Dermis blood vessel endothelial cell (primary cell): ENCODE results near the gene VSTM2B. TPM values are rescaled to one million over a fixed set of nuclear protein-coding genes. Genes with fewer than 3 reads are reported as not detected.

Source experiments
- DNase-seq: peaks from one replicate; pipeline ENCODE4 v3.0.0; 2010
- total RNA-seq: library from RNA; depleted of rRNA; stranded (reverse); fragments of >200 nt; gene quantifications from 2 replicates; pipeline ENCODE4 v1.2.3, GENCODE V29; 2014

VSTM2B gene
- total RNA-seq, 1 donor from 2014 or later: not detected

DNA sequence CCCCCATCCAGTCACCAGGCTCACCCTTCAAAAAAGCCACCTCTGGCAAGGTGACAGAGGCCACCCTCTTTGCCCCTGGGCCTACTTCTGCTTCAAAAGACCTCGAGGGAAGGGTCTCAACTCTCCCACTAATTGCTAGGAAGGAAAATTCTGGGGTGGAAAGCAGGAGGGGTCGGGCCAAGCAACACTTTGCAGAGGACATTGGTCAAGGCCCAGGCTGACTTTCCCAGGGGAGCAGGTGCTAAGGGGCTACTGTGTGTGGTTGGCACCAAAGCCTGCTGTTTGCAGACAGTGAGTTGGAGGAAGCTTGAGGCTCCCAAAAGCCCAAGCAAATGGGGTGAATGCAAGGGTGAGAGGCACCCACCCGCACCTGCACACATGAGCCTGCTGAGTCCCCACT is 28.6 kb upstream of the VSTM2B start:
- DNase-seq: no peak

DNA sequence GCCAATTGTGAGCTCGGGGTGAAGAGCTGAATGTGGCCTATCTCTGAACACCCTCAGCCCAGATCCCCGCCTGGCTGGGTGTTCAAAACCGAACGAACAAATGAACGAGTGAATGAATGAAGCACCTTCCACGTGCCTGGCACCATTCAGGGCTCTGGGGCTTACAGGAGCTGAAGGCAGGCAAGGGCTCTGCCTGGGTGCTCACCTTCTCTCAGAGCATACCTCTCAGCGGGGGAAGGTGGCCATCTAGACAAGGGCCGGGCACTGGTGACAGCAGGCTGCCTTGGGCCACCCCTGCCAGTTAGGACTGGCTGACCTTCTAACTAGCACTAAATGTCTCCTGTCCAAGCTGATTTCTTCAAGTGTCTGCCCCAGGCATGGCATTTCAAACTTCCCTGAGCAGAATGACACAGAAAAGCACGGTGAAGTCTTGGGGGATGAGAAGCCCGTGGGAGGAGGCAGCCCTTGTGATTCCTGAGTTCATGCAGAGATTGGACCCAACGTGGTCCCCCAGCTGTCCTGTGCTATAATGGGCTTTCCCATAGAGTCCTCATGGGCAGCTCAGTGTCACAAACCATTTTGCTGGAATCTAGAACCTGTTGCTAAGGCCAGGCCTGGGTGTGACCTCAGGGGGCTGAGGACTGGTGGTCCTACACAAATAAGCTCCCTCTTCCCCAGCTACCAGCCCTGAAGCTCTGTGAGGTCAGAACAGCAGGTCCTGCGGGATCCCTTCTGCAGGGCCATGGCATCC is 27.9 kb upstream of the VSTM2B start:
- no peak for DNase-seq

DNA sequence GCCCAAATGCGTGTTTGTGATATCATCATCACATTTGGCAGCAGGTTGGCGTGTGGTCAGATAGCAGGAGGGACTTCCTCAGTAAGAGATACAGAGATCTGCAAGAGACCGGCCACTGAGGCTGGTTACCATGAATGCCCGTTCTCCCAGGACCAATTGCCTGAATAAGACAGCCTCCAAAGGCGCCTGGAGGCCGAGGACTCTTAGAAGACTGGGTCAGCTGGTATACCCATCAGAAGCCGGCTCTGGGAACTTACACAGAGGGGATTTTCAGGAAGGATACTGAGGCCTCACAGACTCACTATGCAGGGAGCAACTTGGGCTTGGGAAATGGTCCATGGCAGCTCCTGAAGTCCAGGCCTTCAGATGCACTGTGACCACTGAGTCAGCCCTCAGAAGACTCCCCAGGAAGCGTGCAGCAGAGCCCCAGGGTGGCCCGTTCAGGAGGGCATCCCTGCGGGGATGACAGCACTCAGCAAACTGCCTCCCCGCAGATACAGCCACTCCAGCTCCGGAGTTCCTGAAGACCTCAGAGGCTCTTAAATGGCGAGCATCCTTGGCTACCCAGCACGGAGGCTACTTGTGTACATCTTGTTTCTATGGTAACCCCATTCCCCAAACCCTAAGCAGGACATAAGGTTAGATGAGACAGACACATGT is 26.4 kb upstream of the VSTM2B start:
- DNase-seq: no peak

DNA sequence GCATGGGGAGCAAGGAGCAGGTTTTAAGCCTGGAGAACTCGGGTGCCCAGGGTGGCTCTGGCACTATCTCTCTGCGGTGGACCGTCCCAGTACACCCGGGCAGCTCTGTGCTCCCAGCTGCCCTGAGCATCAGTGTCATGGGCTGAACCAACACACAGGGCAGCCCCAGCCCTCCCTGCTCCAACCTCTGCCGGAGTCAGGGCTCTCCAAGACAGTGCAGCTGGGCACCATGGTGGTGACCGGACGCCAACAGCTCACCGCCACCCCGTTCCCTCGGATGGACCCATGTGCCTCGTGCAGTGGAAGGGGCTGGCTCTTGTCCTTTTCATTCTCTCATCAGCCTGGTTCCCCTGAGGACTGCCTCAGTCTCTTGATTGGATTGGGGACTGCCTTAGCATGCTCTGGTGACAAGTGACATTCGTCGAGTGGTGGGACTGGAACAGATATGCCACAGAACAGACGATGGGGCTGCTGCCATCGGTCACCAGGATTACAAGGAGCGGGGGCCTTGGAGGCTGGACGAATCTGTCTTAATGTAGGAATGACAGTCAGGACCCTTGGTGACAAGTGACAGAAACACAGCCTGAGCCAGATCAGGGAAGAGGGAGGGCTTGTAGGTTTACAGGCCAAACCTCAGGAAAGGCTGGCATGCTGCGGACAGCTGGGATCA is 25.7 kb upstream of the VSTM2B start:
- no peak for DNase-seq

DNA sequence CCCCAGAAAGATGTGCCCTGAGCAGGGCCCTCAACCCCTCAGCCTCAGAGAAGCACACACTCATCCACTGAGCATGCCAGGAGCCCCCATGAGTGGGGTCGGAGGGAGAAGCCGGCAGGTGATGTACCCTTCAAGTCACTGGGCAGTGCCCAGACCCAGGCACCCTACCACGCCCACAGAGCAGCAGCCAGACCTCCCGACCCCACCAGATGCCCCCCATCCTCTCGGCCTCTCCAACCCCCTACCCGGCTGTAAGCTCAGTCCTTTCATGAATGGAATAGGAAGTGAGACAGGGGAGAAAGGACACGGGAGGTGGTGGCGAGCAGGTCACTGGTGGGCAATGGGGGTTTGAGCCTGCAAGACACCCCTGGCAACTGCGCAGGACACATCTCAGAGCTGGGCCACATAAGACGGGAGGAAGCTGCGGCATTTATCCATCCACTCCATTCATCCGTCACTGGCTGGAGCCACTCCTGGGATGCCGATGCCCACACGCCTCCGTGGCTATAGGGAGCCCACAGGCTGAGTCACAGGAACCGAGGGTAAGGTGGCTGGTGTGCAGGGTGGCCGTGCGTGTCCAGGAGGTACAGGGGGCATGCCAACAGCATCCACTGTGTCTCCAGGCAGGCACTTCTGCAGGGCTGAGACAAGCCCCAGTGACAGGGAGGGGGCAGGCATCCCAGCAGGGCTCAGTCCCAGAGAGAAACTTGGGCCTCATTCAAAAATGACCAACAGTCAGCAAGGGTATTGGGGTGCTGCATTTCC is 23.8 kb upstream of the VSTM2B start:
- no peak for DNase-seq

DNA sequence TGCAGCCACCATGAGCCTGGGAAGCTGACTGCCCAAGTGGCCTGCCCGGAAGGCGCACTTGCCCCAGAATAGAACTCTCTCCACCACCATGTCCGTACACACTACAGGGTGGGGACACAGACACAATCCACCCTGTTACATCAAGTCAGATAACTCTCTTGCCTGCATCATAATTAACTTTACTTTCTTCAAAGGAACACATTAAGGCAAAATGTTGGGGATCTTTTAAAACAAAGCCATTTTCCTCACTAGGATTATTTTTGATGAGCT is 23.3 kb upstream of the VSTM2B start:
- DNase-seq: no peak

DNA sequence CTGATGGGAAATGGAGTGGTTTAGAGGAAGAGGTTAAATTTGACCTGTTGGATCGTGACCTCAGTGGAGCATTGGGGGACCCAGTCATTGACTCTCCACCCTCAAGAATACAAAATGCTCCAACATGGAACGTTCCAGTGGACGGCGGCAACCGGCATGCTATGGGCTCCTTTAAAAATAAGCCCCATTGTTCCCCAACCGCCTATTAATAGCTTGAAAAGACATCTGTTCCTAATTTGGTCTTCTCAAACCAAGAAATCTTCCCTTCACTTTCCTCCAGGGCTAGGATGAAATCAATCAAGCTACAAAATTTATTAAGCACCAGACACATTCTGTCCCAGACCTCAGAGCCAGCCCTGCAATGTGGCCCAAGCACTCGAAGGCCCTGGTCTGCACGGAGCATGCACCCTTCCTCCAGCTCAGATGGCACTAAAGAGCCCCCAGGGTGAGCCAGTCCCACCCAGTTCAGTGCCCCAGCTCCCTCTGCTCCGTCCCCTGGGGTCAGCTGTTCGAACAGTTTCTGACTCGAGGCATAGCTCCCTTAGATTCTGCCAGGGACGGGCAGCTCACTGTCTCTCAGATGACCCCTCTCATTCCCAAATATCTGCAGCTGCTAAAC is 22.5 kb upstream of the VSTM2B start:
- no peak for DNase-seq

DNA sequence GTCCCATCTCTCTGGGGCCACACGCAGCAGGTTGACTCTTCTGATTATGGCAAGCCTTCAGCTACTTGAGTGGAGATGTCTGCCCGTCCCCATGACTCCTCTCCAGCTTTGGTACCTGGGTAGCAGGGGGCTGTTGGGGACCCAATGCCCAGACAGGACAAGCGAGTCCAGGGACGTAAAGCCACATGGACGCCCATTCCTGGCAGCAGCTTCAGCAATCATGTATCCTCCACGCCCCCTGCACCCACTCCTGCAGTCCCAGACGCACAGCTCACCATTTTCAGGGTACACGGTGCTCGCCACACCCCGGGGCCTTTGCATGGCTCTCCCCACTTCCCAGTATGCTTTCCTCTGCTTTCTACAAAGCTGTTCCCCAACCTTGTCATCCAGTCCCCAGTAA is 22.0 kb upstream of the VSTM2B start:
- DNase-seq: no peak

DNA sequence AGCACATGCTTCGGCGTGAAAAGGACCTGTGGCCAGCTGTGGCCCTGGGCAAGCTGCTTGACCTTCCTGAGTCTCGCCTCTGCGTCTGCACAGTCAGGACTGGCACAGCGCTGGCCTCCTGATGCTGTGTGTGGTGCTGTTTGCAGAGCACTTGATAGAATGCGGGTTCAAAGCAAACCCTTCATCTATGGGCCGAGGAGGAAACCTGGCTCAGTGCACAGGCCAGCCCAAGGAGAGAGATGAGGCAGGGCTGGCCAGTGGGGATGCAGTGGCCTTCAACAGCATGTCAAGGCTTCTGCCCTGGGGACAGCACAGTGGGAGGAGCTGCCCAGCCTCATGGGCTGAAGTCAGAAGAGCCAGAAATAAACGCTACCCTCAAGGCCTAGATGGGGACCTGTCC is 21.3 kb upstream of the VSTM2B start:
- no peak for DNase-seq

DNA sequence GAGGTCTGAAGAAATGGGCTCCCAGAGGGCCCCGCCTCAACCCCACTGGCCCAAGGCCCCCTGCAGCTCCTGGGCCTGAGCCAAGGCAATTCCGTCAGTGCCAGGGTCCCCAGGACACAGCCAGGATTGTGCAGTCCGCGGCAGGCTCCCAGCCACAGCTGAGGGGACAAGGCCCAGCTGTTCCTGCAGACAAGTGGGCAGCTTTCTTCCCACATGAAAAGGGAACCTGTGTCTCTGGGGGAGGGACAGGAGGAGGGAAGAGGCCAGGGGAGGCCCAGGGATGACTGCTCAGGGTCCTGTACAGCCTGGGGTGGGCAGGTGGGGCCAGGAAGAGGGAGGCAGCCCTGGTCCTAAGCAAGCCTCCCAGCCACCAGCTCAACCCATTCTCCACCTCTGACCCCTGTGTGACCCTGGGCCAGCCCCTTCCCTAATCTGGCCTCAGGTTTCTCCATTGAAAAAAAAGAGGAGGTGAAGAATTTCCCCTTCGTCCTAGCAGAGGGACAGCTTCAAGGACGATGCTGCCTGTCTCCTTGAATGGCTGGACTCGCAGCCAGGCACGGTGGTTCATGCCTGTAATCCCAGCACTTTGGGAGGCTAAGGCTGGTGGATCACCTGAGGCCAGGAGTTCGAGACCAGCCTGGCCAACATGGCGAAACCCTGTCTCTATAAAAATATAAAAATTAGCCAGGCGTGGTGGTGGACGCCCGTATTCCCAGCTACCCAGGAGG is 20.5 kb upstream of the VSTM2B start:
- DNase-seq: no peak

DNA sequence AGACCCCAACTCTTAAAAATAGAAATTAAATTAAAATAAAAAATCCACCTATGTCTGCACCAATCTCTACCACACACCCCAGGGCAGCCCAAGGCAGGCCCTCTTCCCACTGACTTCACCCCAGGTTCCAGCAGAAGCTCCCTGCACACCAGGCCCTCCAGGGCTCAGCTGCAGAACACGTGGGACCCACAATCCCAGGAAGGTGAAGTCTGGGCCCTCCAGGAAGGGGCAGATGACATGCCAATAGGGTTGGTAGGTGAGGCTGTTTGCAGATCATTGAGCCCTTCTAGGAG is 19.2 kb upstream of the VSTM2B start:
- no peak for DNase-seq

DNA sequence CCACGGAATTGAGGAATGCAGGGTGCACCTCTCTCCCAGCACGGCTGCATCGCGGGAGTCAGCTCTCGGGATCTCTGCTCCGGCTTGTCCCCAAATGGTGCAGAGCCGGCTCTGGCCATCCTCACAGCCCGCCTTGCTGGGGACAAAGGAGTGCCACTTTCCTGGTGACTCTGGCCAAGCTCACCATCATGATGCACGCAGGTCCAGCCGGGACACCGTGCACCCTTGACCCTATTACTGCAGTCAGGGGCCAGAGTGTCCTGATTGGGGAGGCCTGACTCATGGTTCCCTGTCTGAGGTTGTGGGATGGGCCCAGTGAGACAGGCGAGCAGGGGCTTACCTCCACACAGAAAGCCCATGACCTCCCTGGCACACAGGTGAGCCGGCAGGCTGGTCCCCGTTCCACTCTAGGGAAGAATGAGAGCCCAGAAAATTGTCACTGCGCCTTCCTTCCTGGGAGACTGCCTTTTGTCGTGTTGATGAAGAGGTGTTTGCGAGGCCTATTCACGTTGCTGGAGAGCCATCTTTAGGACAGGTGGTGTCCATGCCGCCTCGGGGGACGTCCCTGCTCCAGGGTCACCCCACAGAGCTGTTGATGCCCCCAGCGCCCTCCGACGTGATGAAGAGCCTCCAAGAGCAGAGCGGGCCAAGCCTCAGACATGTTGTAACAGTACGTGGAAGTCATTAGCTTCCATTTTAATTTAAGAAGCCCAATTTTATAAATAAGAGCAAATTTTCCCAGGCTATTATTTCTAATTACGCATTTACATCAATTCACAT is 18.5 kb upstream of the VSTM2B start:
- DNase-seq: no peak

DNA sequence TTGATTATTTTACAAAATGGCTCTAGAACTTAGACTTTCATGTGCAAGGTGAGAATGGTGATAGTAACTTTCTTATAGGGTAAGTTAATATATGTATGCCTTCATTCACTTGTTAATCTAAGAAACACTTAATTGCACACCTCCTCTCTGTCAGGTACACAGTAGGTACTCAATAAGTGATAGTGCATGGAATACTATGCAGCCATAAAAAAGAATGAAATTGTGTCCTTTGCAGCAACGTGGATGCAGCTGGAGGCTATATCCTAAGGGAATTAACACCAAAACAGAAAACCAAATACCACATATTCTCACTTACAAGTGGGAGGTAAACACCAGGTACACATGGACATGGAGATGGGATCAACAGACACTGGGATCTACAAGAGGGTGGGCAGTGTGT is 17.6 kb upstream of the VSTM2B start:
- DNase-seq: no peak

DNA sequence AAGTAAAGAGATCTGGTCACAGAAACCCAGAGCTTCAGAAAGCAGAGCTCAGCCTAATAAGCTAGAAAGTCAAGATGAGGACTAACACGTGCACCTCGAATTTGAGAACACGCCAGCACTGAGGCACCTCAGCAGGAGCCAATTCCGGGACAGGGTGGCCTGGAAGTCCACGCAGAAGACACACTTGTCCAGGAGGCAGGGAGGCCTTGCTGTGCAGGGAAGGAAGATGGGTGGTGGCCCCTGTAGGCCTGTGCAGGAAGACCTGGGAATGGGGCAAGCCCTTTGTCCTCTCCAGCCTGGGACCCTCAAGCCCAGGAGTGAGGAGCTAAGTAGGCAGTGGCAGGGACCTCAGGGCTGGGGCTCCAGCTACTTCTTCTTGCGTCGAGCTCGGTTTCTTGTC is 16.3 kb upstream of the VSTM2B start:
- DNase-seq: no peak

DNA sequence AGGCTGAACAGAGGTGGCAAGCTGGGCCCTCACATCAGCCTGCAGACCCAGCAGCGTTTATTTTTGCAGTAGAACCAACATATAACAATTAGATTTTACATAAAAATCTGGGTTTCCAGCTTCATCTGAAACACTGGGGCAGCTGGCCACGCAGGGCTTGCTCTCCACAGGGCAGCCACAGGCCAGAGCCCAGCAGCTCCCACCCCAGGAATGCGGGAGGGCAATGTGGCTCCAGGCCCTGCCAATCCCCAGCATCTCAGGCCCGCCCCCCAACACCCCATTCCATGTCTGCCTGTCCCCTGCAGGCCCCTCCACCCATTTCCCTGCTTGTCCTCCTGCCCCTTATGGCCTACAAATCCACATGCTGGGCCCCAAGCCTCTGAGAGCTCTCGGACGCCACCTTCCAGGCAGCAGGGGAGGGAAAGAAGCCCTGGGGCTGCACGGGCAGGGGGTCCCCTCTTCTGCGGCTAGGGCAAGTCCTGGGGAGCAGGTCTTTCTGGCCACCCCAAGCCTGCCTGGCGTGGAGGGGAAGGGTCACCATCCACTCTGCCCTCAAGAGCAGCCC is 15.0 kb upstream of the VSTM2B start:
- no peak for DNase-seq

DNA sequence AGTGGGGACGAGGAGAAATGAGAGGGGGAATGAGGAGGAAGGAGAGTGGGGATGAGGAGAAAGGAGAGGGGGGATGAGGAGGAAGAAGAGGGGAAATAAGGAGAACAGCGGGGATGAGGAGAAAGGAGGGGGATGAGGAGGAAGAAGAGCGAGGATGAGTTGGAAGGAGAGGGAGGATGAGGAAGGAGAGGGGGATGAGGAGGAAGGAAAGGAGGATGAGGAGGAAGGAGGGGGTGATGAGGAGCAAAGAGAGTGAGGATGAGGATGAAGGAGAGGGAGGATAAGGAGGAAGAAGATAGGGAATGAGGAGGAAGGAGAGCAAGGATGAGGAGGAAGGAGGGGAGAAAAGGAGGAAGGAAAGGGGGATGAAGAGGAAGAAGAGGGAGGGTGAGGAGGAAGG is 14.0 kb upstream of the VSTM2B start:
- no peak for DNase-seq

DNA sequence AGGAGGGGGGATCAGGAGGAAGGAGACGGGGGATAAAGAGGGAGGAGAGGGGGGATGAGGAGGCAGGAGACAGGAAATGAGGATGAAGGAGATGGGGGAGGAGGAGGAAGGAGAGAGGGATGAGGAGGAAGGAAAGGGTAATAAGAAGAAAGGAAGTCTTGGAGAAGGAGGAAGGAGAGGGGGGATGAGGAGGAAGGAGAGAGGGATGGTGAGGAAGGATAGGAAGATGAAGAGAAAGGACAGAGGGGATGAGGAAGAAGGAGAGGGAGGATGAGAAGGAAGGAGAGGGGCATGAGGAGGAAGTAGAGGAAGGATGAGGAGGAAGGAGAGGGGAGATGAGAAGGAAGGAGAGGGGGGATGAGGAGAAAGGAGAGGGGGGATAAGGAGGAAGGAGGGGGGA is 13.0 kb upstream of the VSTM2B start:
- DNase-seq: no peak

DNA sequence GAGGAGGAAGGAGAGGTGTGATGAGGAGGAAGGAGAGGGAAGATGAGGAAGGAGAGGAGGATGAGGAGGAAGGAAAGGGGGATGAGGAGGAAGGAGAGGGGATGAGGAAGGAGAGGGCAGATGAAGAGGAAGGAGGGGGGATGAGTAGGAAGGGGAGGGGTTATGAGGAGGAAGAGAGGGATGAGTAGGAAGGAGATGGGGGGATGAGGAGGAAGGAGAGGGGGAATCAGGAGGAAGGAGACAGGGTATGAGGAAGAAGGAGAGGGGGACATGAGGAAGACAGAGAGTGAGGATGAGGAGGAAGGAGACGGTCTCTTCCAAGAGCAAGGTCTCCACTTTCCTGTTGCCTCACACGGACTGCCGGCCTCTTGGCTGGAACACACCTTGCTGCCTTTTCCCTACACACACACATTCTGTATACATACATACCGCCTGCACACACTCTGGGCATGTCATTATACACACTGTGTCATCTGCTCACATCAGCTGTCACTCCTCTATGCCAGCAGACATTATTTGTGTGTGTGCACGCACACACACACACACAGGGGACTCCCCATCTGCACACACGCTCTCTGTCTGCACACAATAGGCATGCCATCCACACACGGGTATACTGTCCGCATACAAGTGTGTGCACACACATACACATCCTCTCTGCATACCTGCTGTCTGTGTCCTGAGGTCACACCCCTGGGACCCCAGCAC is 11.1 kb upstream of the VSTM2B start:
- DNase-seq: no peak

DNA sequence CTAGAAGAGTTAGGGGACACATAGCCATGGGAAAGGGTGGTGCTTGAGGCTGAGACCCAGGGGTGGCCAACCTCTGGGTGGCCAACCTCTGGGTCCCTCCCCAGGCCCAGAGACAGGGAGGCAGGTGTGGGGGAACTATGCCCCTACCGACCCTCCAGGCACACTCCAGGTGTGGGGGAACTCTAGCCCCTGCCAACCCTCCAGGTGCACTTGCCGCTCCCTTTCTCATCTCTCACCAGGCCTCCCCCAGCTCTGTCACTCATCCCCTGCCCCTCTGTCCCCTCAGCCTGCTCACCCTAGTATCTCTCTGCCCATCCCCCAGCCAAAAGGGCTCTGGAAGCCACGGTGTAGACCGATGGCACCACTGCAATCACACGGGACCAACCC is 10.6 kb upstream of the VSTM2B start:
- DNase-seq: no peak

DNA sequence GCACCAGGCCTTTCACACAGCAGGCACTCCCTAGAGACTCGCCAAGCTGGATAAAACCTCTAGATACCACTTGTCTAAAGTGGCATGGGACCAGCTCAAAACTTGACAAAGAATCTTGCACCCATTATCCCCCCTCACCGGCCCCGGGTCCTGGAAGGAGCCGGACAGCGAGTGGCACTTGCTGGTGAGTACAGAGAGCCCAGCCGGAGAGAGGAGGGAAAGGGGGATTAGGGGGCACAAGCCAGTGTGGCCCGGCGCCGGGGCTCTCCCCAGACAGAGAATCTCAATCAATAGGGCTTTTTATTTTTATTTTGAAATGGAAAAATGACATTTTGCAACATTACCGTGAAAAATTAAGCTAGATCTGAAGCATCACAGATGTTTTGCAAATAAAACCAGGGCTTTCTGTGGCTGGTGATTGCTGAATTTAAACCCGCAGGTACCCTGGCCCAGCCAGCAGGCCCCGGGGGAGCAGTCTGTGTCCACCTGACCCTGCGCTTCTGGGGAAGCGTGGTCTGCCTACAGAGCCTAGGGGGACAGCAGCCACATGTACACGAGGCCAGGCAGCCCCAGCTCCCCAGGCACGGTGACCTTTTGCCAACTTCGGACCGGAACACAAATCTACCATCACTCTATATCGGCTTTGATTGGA is 10.0 kb upstream of the VSTM2B start:
- DNase-seq: no peak
